ENCODE results near the gene AIMP1. TPM values are rescaled to one million over a fixed set of nuclear protein-coding genes. Genes with fewer than 3 reads are reported as not detected.
A peak's percentile ranks its signal among the peaks of the same experiment; 100 is the strongest.

The AIMP1 gene
- total and polyA plus RNA-seq, 2 of the 13 experiments (the other 11 are each of a cell fraction or from before 2014, with no cell fraction given) = 28.6 to 82.9 TPM

DNA sequence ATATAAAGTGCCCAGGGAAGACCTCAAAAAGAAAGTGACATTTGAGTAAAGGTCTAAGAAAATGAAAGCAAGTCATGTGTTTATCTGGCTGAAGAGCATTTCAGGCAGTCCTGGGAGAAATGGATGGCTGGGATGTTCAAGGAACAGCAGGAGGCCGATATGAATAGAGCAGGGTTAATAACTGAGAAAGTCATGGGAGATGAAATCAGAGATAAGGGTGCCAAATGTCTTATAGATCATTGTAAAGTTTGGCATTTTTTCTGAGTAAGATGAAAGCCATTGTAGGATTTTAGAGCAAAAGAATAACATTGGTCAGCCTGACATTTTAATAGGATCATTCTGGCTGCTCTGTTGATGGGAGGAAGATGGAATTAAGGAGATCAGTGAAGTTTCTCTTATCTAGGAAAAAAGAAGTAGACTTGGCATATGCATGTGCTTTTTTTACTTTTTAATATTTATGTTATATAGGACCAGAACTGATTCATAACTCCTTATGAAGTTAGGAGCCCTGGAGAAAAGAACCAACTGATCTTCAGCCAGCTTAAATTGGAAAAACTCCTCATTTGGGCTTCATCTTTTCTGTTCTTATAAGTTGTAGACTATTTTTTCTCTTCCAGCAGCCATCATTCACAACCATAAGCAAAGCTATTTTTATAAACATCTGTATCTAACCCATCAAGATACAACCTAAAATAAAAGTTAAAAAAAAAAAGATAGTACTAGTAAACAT lies 18.6 kb downstream of the AIMP1 start:
- Histone ChIP-seq H4K20me1 (ENCODE audit: insufficient read depth, low read length) (no peaks in the 10 kb centered on the region), H3K27ac (ENCODE audit: extremely low read length, insufficient read depth, low read length) (peak overlapping the region; percentile 22), H3K36me3 (replicated peaks in 1 of 2; ENCODE audit: control insufficient read depth in 1 of 2, insufficient read depth in 2 of 2, low read length in 2 of 2) (peaks cover 14 to 67% of the 10 kb centered on the region in 2 experiments), H3K4me3 (replicated peaks in 1 of 3; ENCODE audit: insufficient read depth in 1 of 3, low read depth in 2 of 3, low read length in 3 of 3) (no peak overlapping the region), H3K9ac (ENCODE audit: insufficient read depth, low read depth, low read length) (no peak overlapping the region), H3K79me2 (ENCODE audit: insufficient read depth, low read length) (peaks cover 4% of the 10 kb centered on the region), H3K27me3 (ENCODE audit: control insufficient read depth in 1 of 2, insufficient read depth in 2 of 2, low read length in 2 of 2) (no peaks in the 10 kb centered on the region), H3K4me1 (ENCODE audit: insufficient read depth, low read length) (peaks cover 23% of the 10 kb centered on the region), H3K4me2 (ENCODE audit: low read depth, low read length) (no peak overlapping the region), H3K9me3 (ENCODE audit: low read length) (peaks cover 10% of the 10 kb centered on the region), H2AFZ (ENCODE audit: low read length) (no peak overlapping the region)
- no peak for DNase-seq (ENCODE audit: low spot score)
- no peak for ATAC-seq
- ChIA-PET CTCF (ENCODE audit: low intra/inter-chr PET ratio, low total read pairs) (no interaction called here), POLR2A (interaction anchor here (0.8 kb wide), 1 partner anchor 19 kb away, joined by 4 read pairs; the partner anchor contains the start of genes AIMP1 and TBCK)
- 100% methylated on average over 1 of the region's 1 CpG for WGBS (ENCODE audit: low lambda C conversion rate)
- FAIRE-seq = no peak
- in situ Hi-C loops (cut with HindIII; ENCODE audit: extremely low pct_ligation_motif_present, low pct_unique_long_range_greater_than_20kb) = no loop called here
- intact Hi-C loops (cut with micrococcal nuclease; ENCODE audit: unreplicated experiment) = no loop called here
- TSS peak; percentile 4 for BruUV-seq (replicated peaks)
- TF ChIP-seq PCBP1 (IDR thresholded peaks at IDR 0.05; ENCODE audit: borderline replicate concordance, low read depth, low read length) = no peak
- no peak for TF ChIP-seq NCOR1 (IDR thresholded peaks at IDR 0.05; ENCODE audit: borderline replicate concordance, low read length)
- TF ChIP-seq RORA (CRISPR knock-in tag; IDR thresholded peaks at IDR 0.05) = no peak
- TF ChIP-seq, protein P1, sequence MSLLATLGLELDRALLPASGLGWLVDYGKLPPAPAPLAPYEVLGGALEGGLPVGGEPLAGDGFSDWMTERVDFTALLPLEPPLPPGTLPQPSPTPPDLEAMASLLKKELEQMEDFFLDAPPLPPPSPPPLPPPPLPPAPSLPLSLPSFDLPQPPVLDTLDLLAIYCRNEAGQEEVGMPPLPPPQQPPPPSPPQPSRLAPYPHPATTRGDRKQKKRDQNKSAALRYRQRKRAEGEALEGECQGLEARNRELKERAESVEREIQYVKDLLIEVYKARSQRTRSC (CRISPR knock-in tag; IDR thresholded peaks at IDR 0.05; ENCODE audit: low read depth) = no peak
- no peak for TF ChIP-seq ZFYVE20 (CRISPR knock-in tag; IDR thresholded peaks at IDR 0.05; ENCODE audit: borderline replicate concordance, low read depth)
- TF ChIP-seq ZSCAN29 (CRISPR knock-in tag; conservative IDR thresholded peaks at IDR 0.05) = no peak

DNA sequence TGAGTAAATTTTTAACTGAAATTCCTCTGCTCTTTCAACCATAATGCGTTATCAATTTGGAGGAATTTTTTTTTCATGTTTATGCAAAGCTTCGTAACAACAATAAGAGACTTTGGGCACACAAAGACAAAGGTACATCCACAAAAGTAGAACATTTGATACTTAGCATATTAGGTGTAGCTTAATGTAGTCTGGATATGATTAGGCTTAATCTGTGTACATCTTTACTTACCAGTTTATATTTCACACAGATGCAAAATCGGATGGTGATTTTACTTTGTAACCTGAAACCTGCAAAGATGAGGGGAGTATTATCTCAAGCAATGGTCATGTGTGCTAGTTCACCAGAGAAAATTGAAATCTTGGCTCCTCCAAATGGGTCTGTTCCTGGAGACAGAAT lies 20.3 kb downstream of the AIMP1 start:
- intact Hi-C loops (cut with micrococcal nuclease; ENCODE audit: unreplicated experiment) = no loop called here
- Histone ChIP-seq H3K36me3 (replicated peaks in 1 of 2; ENCODE audit: control insufficient read depth in 1 of 2, insufficient read depth in 2 of 2, low read length in 2 of 2) (peaks cover 12 to 55% of the 10 kb centered on the region in 2 experiments), H4K20me1 (ENCODE audit: insufficient read depth, low read length) (no peaks in the 10 kb centered on the region), H3K79me2 (ENCODE audit: insufficient read depth, low read length) (peaks cover 19% of the 10 kb centered on the region), H3K4me3 (replicated peaks in 1 of 3; ENCODE audit: insufficient read depth in 1 of 3, low read depth in 2 of 3, low read length in 3 of 3) (no peak overlapping the region), H3K4me2 (ENCODE audit: low read depth, low read length) (no peak overlapping the region), H2AFZ (ENCODE audit: low read length) (no peak overlapping the region), H3K27ac (ENCODE audit: extremely low read length, insufficient read depth, low read length) (no peak overlapping the region), H3K27me3 (ENCODE audit: control insufficient read depth in 1 of 2, insufficient read depth in 2 of 2, low read length in 2 of 2) (no peaks in the 10 kb centered on the region), H3K4me1 (ENCODE audit: insufficient read depth, low read length) (peaks cover 18% of the 10 kb centered on the region), H3K9ac (ENCODE audit: insufficient read depth, low read depth, low read length) (no peak overlapping the region), H3K9me3 (ENCODE audit: low read length) (peaks cover 10% of the 10 kb centered on the region)
- DNase-seq (ENCODE audit: low spot score) = no peak
- WGBS (ENCODE audit: low lambda C conversion rate) = over 99% methylated on average over 3 of the region's 3 CpGs
- ATAC-seq = no peak
- TF ChIP-seq, protein P2, sequence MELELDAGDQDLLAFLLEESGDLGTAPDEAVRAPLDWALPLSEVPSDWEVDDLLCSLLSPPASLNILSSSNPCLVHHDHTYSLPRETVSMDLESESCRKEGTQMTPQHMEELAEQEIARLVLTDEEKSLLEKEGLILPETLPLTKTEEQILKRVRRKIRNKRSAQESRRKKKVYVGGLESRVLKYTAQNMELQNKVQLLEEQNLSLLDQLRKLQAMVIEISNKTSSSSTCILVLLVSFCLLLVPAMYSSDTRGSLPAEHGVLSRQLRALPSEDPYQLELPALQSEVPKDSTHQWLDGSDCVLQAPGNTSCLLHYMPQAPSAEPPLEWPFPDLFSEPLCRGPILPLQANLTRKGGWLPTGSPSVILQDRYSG (CRISPR knock-in tag; IDR thresholded peaks at IDR 0.05) = no peak
- TF ChIP-seq MTF1 (CRISPR knock-in tag; IDR thresholded peaks at IDR 0.05) = no peak
- no peak for TF ChIP-seq CEBPG (CRISPR knock-in tag; IDR thresholded peaks at IDR 0.05)
- no peak for TF ChIP-seq POLR2A (IDR thresholded peaks at IDR 0.05; ENCODE audit: insufficient read depth in 1 of 2, low read depth in 2 of 2, low read length in 2 of 2)
- CTCF ChIA-PET (ENCODE audit: low intra/inter-chr PET ratio, low total read pairs) = no interaction called here
- no TSS peak for BruUV-seq (replicated peaks)
- in situ Hi-C loops (cut with HindIII; ENCODE audit: extremely low pct_ligation_motif_present, low pct_unique_long_range_greater_than_20kb) = no loop called here
- no peak for FAIRE-seq
- POLR2A ChIA-PET = interaction anchor here (1.3 kb wide), 1 partner anchor 21 kb away, joined by 4 read pairs; no protein-coding TSS in a partner anchor

Measured in HepG2 (cell line).